ENCODE measurements around the gene LPCAT3.
A peak's percentile ranks its signal among the peaks of the same experiment; 100 is the strongest.

LPCAT3 gene

DNA sequence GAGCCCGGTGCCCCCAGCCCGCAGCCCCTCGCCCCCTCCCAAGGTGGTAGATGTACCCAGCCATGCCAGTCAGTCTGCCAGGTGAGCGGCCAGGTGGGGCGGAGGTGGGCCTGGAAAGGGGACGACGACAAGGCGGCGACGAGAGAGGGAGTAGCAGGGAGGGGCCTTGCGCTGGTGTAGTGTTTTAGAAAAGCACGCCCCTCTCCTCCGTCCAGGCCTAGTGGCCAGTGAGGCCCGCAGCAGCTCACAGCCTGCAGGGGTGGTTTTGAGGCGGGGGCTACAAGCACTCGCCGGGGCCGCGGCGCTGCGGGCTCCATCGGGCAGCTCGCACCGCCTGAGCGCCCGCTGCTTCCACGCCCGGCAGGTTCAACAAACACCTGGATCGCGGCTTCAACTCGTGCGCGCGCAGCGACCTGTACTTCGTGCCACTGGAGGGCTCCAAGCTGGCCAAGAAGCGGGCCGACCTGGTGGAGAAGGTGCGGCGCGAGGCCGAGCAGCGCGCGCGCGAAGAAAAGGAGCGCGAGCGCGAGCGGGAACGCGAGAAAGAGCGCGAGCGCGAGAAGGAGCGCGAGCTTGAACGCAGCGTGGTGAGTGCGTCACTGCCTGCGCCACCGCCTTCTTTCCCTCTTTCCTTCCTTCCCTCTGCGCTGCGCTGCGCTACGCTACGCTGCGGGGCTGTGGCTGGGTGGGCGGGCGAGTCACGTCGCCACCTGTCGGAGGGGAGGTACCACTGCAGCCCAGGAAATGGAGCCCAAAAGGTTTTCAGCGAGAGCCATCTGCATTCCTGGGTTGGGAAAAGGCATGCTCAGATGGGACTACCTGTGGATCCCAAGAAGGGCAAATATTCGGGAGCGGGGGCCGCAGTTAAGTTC is 80.6 kb downstream of the LPCAT3 start:
- peak; percentile 82 to 86 for DNase-seq (ENCODE audit: low read depth in 2 of 2)

DNA sequence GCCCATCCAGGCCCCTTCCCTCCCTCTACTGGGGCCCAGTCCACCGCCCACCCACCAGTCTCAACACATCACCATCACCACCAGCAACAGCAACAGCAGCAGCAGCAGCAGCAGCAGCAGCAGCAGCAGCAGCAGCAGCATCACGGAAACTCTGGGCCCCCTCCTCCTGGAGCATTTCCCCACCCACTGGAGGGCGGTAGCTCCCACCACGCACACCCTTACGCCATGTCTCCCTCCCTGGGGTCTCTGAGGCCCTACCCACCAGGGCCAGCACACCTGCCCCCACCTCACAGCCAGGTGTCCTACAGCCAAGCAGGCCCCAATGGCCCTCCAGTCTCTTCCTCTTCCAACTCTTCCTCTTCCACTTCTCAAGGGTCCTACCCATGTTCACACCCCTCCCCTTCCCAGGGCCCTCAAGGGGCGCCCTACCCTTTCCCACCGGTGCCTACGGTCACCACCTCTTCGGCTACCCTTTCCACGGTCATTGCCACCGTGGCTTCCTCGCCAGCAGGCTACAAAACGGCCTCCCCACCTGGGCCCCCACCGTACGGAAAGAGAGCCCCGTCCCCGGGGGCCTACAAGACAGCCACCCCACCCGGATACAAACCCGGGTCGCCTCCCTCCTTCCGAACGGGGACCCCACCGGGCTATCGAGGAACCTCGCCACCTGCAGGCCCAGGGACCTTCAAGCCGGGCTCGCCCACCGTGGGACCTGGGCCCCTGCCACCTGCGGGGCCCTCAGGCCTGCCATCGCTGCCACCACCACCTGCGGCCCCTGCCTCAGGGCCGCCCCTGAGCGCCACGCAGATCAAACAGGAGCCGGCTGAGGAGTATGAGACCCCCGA is 81.4 kb downstream of the LPCAT3 start:
- DNase-seq (ENCODE audit: low read depth in 2 of 2), result no peak

DNA sequence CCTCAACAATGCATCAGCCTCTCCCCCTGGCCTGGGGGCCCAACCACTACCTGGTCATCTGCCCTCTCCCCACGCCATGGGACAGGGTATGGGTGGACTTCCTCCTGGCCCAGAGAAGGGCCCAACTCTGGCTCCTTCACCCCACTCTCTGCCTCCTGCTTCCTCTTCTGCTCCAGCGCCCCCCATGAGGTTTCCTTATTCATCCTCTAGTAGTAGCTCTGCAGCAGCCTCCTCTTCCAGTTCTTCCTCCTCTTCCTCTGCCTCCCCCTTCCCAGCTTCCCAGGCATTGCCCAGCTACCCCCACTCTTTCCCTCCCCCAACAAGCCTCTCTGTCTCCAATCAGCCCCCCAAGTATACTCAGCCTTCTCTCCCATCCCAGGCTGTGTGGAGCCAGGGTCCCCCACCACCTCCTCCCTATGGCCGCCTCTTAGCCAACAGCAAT is 82.1 kb downstream of the LPCAT3 start:
- DNase-seq (ENCODE audit: low read depth in 2 of 2), result no peak

DNA sequence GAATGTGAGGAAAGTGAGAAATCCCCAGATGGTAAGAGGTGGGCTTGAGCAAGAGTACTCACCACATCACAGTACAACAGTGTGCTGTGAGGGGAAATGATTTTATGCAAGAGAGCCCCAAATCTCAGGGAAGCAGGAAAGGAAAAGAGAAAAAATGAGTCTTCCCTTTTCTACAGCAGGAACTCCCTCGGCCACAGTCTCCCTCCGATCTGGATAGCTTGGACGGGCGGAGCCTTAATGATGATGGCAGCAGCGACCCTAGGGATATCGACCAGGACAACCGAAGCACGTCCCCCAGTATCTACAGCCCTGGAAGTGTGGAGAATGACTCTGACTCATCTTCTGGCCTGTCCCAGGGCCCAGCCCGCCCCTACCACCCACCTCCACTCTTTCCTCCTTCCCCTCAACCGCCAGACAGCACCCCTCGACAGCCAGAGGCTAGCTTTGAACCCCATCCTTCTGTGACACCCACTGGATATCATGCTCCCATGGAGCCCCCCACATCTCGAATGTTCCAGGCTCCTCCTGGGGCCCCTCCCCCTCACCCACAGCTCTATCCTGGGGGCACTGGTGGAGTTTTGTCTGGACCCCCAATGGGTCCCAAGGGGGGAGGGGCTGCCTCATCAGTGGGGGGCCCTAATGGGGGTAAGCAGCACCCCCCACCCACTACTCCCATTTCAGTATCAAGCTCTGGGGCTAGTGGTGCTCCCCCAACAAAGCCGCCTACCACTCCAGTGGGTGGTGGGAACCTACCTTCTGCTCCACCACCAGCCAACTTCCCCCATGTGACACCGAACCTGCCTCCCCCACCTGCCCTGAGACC is 82.7 kb downstream of the LPCAT3 start:
- no peak for DNase-seq (ENCODE audit: low read depth in 2 of 2)

DNA sequence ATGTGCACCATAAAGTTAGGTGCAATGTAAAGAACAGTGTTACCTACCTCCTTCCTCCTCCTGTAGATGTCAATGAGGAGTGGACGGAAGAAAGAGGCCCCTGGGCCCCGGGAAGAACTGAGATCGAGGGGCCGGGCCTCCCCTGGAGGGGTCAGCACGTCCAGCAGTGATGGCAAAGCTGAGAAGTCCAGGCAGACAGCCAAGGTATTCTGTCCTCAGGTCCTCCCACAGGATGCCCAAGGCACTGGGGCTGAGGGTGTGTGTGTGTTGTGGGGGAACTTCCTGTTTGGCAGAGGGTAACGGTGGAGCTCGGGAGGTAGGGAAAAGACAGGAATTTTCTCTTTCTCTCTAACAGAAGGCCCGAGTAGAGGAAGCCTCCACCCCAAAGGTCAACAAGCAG is 84.2 kb downstream of the LPCAT3 start:
- no peak for DNase-seq (ENCODE audit: low read depth in 2 of 2)

DNA sequence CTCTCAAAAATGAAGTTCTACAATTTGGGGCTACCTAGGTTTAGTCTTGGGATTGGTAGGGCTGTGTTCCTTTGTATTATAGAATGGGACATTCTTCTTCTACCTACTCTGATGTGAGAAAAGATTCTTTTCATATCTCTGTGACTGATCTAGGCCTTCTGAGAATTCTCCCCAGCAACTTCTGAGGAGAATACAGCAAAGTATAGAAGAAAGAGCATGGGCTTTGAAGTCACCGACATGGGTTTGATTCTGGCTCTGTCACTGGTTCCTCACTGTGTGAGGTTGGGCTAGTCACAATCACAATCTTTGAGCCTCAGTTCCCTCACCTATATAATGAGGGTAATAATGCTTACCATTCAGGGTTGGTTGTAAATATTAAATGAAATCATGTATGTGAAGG is 85.5 kb downstream of the LPCAT3 start:
- DNase-seq (ENCODE audit: low read depth in 2 of 2), result no peak

DNA sequence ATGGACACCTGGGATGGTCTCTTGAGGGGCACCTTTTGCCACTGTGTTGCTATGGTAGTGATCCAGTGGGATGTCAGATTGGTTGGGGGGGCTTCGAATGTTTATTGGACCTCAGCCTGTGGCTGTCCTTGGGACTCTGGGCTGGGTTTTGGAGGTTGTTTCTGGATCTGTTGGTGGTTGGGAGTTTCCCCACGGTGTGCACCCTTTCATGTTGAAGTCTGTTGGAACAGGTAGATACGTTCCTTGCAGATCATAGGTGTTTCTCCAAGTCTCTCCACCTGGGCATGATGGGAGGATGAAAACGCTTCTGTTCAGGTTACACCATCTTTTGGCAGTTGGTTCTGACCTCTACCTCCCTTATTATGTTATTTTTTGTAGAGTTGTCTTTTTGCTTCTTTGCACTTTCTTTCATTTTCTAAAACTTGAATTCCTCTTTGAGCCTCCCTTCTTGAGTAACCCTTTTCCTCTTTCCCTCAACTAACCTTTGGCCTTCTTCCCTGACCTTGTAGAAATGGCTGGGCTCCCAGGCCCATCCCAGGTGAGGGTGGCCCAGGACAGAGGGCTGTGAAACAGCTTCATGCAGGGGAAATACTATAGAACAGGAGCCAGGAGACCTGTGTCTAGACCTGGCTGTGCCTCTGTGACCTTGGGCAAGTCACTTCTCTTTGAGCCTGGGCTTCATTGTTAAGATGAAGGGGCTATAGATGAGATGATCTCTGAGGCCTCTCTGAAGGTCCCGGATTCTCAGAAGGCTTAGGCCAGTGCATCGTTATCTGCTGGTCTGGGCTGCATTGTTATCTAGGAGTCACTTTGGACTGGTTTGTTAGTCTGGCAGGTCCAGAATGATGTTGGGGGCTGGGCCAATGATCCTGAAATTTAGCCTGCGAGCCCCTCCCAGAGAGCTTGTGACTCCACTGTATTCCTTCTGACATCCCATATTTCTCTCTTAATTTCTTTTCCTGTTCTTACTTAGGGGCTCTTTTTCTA is 88.5 kb downstream of the LPCAT3 start:
- DNase-seq (ENCODE audit: low read depth in 2 of 2), result no peak

DNA sequence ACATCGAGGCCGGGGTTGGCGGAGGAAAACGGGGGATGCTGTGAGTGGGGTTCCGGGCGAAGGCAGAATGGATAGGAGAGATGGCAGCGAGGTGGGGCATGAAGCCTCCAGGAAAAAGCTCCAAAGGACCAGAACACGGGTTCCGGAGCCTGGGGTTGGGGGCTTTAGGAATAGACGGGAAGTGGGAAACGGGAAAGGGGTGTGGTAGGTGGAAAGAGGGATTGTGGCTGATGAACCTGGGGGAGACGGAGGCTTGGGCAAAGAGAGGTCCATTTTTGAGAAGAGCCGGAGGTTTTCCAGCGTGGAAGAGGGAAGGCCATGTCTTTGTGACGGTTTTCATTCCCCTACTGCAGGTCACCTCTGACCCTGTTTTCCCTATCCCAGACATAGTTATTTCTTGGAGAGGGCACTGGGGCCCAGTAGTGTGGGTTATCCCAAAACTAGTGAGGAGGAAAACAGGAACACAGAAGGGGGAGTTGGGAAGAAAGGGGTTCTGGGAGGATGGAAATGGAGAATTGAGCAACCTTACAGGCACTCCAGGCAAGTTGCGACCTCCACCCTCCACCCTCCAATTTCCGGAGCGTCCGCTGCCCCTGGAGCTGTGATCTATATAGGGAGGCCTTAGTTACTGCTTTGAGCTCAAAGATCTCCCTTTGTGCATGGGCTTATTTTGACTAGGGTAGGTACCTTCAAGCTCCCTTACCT is 89.4 kb downstream of the LPCAT3 start:
- DNase-seq (ENCODE audit: low read depth in 2 of 2), result no peak

DNA sequence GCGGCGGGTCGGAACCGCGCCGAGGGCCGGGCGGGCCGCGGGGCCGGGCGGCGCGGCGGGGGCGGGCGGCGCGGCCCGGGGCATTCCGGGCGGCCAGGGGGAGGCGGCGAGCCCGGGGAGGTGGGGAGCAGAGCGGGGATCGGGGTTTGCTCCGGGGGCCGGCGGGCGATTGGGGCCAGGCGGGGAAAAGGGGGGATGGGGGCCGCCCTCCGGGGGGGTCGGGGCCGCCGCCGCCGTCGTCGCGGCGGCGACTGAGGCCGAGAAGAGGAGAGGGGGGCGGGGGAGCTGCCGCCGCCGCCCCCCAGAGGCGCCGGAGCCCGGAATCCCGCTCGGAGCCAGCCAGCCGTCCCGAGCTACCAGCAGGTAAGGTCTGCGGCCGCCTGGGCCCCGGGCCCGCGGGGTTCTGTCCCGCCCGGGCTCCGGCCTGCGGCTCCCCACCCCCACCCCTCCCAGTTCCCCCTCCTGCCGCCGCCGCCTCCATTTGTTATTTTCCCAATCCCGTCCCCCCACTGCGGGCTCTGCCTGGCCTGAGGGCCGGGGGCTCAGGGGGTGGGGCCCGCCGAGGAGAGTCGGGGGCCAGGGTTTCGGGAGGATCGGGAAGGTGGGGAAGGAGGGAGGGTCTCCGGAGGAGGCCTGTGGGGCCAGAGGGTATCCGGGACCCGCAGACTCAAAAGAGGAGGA is 90.1 kb downstream of the LPCAT3 start:
- DNase-seq (ENCODE audit: low read depth in 2 of 2), result no peak

DNA sequence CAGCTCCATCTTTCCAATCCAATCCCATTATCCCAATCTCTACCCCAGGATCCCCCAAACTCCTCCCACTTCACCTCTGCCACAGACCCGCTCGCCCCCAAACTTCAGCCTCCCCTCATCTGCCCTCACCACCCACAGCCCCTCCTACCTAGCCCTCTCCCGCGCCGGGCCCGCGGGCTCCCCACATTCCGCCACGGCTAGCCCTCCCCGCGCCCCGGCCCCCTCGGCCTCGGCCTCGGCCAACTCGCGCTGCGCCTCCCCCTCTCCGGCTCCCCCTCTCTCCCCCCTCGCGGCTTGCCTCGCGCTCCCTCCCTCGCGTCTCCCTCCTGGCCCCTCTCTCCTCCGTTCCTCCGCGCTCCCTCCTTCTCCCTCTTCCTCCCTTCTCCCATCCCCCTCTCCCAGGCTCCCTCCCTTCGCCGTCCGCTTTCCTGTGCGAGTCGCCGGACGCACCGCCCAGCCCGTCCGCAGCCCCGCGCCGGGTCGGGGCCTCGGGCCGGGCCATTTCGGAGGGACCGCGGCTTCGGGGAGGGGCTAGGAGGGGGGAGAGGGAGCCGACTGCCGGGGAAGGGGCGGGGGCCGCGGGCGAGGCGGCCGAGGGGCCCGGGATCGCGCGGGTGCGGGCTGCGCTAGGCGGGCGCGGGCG is 90.8 kb downstream of the LPCAT3 start, which contains the start of gene ATN1:
Gene ATN1, plus strand, starts transcription at position 581 of the 643 bp plus-strand sequence. CDS start 6,043 bp downstream, outside the sequence.
- DNase-seq (ENCODE audit: low read depth in 2 of 2), result no peak

Measured in stimulated activated CD8-positive, alpha-beta memory T cell treated with anti-CD3 and anti-CD28 coated beads, Interleukin-2, amount 100 ng/mL, for 1 hour (primary cell).